NCI-H446 treated with DMSO at 0.1 percent for 48 hours (cell line): ENCODE data around the gene SLC66A2.

Experiments used
- DNase-seq: peaks from one replicate; lab custom pipeline; 2025; lab: John Stamatoyannopoulos, UW

The SLC66A2 gene

GRCh38 chr18:79903071-79903635 is 48.3 kb downstream of the SLC66A2 start:
- no peak for DNase-seq

DNA sequence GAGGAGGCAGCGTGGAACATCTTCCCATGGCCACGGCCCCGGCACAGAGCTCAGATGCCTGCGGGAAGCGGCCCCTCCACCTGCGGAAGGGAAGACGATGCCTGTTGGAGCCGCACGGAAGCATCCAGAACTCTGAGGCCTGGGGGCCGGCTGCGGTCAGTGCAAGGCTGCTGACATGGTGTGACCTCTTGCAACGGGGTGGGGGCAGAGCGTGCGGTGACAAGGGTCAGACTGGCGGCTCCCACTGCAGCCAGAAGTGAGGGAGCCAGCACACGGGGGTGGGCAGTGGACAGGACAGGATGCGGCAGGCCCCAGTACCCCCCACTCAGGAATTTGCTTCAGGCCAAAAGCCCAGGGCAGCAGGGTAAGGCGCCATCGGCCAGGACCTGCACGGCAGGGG is 48.8 kb downstream of the SLC66A2 start:
- DNase-seq, result no peak

GRCh38 chr18:79902075-79902474 is 49.4 kb downstream of the SLC66A2 start:
- no peak for DNase-seq

- no peak for DNase-seq
Observed at GRCh38 chr18:79901665-79902064, 49.8 kb downstream of the SLC66A2 start.

GRCh38 chr18:79900610-79901570 is 50.6 kb downstream of the SLC66A2 start:
- no peak for DNase-seq

GRCh38 chr18:79899609-79900445 is 51.6 kb downstream of the SLC66A2 start:
- DNase-seq, result no peak

DNA sequence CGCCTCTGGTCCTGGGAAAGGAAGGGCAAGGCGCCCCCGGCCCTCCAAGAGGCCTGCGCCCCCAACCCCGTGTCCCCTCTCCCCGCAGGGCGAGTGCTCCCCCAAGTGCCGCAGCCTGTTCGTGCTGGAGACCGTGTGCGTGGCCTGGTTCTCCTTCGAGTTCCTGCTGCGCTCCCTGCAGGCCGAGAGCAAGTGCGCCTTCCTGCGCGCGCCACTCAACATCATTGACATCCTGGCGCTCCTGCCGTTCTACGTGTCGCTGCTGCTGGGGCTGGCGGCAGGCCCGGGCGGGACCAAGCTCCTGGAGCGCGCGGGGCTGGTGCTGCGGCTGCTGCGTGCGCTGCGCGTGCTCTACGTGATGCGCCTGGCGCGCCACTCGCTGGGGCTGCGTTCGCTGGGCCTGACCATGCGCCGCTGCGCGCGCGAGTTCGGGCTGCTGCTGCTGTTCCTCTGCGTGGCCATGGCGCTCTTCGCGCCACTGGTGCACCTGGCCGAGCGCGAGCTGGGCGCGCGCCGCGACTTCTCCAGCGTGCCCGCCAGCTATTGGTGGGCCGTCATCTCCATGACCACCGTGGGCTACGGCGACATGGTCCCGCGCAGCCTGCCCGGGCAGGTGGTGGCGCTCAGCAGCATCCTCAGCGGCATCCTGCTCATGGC is 52.4 kb downstream of the SLC66A2 start:
- no peak for DNase-seq

- DNase-seq, result no peak
Observed at GRCh38 chr18:79897940-79898625, 53.4 kb downstream of the SLC66A2 start.

- DNase-seq, result no peak
Observed at GRCh38 chr18:79896738-79897137, 54.7 kb downstream of the SLC66A2 start.

DNA sequence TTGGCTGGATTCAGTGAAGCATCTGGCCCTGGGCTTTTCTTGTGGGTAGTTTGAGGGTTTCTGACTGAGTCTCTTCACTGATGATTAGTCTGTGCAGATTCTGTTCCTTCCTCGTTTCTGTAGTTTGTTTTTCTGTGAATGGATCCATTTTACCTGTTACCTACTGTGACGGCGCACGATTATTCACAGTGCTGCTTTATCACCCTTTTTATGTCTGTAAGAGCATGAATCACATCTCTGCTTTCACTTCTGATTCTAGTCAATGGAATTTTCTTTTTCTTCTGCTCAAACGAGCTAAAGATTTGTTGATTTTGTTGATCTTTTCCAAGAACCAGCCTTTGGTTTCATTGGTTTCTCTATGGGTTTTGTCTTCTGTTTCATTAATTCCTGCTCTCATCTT is 60.8 kb downstream of the SLC66A2 start:
- no peak for DNase-seq

DNA sequence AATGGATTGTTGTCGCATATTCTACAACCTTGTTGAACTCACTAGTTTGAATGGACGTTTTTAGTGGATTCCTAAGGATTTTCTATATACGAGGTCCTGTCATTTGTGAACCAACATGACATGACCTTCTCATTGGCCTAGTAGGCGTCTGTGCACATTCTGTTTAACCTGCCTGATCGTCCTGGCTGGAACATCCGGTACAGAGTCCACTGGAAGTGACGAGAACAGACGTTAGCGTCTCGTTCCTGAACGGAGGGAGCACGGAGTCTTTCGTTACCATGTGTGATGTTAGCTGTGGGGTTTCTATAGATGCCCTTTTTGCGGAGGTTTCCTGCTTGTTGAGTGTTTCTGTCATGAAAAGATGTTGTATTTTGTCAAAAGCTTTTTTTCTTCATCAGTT is 61.9 kb downstream of the SLC66A2 start:
- DNase-seq, result no peak

DNA sequence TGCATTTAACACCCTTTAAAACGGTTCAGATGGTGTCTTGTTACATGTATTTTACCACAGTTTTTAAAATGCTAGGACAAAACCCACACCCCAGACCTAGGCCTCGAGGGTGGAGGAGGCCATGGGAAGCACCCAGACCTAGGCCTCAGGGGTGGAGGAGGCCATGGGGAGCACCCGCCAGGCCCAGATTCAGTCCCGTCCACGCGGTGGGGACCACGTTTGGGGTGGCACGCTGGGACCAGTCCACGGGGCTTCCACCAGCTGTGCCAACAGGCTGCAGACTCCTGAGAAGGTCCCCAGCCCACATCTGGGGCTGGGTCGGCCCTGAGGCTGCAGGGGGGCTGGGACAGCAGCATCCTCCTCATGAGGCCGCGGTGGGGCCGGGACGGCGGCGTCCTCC is 63.4 kb downstream of the SLC66A2 start:
- no peak for DNase-seq

DNA sequence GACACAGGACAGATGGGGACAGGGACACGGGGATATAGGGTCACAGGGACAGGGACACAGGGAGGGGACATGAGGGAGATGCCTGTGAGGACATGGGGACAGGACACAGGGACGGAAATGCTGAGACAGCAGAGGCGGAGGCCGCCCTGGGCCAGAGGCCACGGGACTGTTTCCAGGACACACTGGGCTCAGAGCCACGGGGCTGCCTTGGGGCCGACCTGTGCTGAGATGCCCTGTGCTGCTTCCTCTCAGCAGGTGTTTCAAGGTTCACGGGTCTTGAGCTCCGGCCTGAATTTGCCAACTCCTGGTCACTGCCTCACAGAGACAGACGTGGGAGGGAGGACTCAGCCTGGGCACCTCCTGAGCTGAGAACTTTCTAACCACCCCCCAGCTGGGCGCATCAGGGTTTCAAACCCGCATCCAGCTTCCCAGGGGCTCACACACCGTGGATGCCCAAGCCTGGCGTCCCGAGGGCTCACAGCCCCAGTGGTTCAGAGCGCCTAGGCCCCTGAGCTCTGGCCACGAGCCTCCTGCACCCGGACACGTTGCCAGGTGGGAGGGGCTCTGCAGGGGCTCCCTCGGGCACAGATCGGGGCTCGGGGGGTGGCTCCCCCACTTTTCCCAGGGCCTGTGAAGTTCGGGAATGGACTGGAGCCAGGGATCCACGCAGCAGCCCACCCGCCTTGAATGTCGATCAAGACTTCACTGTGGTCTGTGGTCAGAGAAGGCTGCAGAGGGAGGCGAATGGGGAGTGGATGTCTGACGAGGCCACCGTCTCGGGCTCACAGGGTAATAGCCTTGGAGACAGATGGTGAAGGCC is 64.1 kb downstream of the SLC66A2 start:
- DNase-seq, result no peak

- no peak for DNase-seq
Observed at GRCh38 chr18:79884963-79885728, 66.3 kb downstream of the SLC66A2 start.

DNA sequence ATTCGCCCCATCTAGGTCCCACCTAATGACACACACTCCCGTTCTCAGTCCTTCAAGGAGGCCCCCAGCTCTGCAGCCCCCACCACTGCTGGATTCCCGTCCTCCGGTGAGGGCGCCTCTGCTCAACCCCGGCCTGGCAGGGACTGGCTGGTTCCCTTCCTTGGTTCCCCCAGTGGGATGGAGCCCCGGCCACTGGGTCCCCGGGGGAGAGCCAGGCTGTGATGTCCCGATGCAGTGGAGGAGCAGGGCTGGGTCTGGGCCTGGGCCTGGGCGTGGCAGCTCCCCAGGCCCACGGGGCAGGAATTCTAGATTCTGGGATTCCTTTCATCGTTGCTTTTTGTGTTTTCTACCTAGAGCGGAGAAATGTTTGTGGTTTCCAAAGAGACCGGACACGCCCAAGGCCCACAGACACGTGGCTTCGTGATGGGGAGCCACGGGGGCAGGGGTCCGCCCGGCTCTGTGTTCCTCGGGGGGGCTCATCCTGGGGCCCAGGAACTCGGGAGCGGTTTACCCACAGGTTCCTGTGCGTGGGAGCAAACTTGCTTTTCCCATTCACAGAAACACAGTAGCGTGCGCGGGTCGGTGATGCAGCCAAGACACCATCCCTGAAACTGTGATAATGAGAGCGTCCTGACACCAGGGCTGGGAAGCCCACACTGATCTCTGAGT is 67.0 kb downstream of the SLC66A2 start:
- no peak for DNase-seq

DNA sequence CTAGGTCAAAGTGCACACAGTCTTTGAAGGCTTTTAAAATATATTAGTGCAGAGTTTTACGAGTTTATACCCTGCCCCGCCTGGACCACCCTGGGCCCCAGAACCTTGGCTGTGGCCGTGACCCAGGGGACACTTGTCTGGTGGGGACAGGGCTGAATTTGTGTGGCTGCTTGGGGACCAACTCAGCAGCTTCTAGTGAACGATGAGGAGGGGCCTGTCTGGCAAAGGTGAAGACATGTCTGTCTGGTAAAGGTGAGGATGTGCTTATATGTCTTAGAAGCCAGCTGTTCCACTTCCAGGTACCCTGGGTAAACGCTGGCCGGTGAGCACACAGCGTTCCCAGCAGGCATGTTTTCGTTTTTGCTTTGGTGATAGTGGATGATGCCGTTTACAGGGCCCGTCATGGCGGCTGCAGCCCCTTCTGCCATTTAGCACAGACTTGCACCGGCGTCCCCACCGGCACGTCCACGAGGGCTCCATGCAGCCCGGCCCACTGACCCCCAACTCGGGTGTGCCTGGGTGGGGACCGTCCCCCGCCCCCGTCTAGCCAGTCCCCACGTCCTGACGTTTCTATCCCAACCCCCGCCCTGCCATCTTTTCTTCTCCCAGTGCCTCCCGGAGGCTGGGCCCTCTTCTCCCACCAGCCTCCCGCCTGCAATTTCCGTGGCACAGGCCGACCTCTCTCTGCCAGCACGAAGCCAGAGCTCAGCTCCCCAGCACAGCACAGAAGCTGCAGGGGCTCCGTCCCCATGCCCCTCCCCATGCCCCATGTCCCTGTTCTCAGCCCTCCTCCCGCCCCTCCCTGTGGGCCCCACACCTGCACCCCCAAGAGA is 67.8 kb downstream of the SLC66A2 start:
- DNase-seq, result no peak

DNA sequence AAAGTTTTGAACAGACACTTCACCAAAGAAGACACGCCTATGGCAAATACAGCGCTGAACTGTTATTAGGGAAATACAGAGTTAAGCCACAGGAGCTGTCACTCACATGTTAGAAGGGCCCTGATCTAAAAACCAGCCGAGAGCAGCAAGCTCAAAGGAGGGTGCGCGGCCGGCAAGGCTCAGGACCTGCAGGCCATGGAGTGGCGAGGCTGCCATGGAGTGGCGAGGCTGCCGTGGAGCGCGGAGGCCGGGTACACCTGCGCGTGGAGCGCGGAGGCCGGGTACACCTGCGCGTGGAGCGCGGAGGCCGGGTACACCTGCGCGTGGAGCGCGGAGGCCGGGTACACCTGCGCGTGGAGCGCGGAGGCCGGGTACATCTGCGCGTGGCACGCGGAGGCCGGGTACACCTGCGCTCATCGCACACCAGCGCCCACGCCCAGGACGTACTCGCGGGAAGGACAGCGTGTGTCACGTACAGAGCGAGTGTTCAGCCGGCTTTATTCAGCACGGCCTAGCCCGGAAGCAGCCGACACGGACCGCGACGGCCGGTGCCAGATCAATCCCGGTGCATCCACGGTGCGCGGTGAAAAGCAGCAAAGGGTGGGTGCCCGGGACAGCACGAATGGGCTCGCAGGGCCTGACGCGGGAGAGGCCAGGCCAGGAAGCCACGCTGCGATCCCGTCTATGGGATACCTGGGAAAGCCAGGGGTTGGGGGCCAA is 68.8 kb downstream of the SLC66A2 start:
- no peak for DNase-seq

- DNase-seq, result no peak
Observed at GRCh38 chr18:79881695-79882094, 69.8 kb downstream of the SLC66A2 start.
